Measurements from ENCODE around the gene MCM3. TPM values are rescaled to one million over a fixed set of nuclear protein-coding genes. Genes with fewer than 3 reads are reported as not detected.

Gene MCM3
- total RNA-seq (10 to 100 TPM; 48.6 to 54.2 TPM), polyA plus RNA-seq (10 to 100 TPM; 46.2 to 58.1 TPM)

GRCh38 chr6:52284460-52285176, at the start of gene MCM3:
TSS of gene MCM3 (minus strand) at chr6:52284742. CDS start at chr6:52284674, 68 bp downstream.
- intact Hi-C loops (cut with micrococcal nuclease), result loop anchor here (1.0 to 5.0 kb wide), 10 partner anchors 12 to 1367 kb away; partner anchors contain the start of genes EFHC1, FBXO9, GSTA4 and PAQR8
- POLR2A ChIA-PET (ENCODE audit: partially characterized antibody), result interaction anchor here (0.8 to 9.1 kb wide), 32 partner anchors 8 to 385 kb away, joined by 3 to 165 read pairs (median 4); partner anchors contain the start of genes EFHC1, PAQR8 and TRAM2

DNA sequence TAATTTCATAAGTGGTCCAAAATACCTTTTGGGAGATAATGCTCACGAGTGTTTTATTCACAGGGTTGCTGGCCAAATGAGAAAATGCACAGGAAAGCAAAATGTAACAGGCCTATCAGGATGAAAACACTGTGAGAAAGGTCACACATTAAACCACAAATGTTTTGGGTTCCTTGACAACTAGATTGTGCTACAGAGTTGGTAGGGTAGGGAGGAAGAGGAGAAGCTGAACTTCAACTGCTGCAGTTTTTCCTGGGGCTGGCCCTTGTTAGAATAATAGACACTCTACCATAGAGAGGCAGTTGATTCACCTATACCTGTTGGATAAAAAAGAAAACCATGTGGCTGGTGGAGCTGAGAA, 49.3 kb upstream of the MCM3 start:
- peak in 4 of 5 donors; percentile 48 to 69 (median 59) for DNase-seq
- no peaks in the 10 kb centered on the region for H3K27me3 ChIP-seq (ENCODE audit: insufficient read depth, low read length)
- H3K27me3 Mint-ChIP-seq, result no peaks in the 10 kb centered on the region
- no peaks in the 10 kb centered on the region for H3K36me3 Mint-ChIP-seq
- peak overlapping the region; percentile 46 to 85 (median 71) for H3K4me3 Mint-ChIP-seq
- POLR2A ChIA-PET (ENCODE audit: partially characterized antibody), result interaction anchor here (0.7 to 6.0 kb wide), 18 partner anchors 12 to 244 kb away, joined by 3 to 72 read pairs (median 4); partner anchors contain the start of genes EFHC1, MCM3 and PAQR8
- peaks cover 42 to 72% (median 56%) of the 10 kb centered on the region in 4 donors for H3K4me1 Mint-ChIP-seq
- no peak overlapping the region for H3K4me3 ChIP-seq (ENCODE audit: low read length in 2 of 2)
- intact Hi-C loops (cut with micrococcal nuclease), result loop anchor here (2.0 kb wide), 2 partner anchors 29 to 49 kb away; partner anchors contain the start of genes MCM3 and PAQR8
- CTCF ChIA-PET (ENCODE audit: partially characterized antibody), result interaction anchor here (0.8 to 5.7 kb wide), 14 partner anchors 18 to 67 kb away, joined by 3 to 36 read pairs (median 4); partner anchors contain the start of gene PAQR8
- H3K4me1 ChIP-seq (ENCODE audit: insufficient read depth, low read length), result peaks cover 65% of the 10 kb centered on the region
- H3K9me3 ChIP-seq (ENCODE audit: control insufficient read depth in 1 of 2, low read length in 2 of 2), result no peaks in the 10 kb centered on the region
- H3K27ac Mint-ChIP-seq, result peak overlapping the region; percentile 68 to 97 (median 94)
- peak overlapping the region; percentile 50 for H3K27ac ChIP-seq (ENCODE audit: low read depth, low read length)
- H3K9me3 Mint-ChIP-seq, result peaks cover 0 to 2% (median 0%) of the 10 kb centered on the region in 8 donors
- no peaks in the 10 kb centered on the region for H3K36me3 ChIP-seq (ENCODE audit: insufficient read depth, low read length)

More at GRCh38 chr6:52284460-52285176, at the start of gene MCM3:
- CTCF ChIA-PET (ENCODE audit: partially characterized antibody), result interaction anchor here (0.9 to 9.6 kb wide), 31 partner anchors 9 to 1005 kb away, joined by 3 to 287 read pairs (median 13); partner anchors contain the start of genes EFHC1, PAQR8 and TRAM2
- H3K27ac Mint-ChIP-seq, result peak within 1 kb of the TSS in 3 of 7 donors; percentile 18 to 89 (median 88)
- H3K4me3 Mint-ChIP-seq, result peak within 1 kb of the TSS in 5 of 8 donors; percentile 60 to 80 (median 68)
- H3K36me3 Mint-ChIP-seq, result peaks cover 29 to 32% of the 10 kb centered on the region in 2 donors
- peaks cover 47% of the 10 kb centered on the region for H3K4me1 ChIP-seq (ENCODE audit: insufficient read depth, low read length)
- peaks cover 29% of the 10 kb centered on the region for H3K36me3 ChIP-seq (ENCODE audit: insufficient read depth, low read length)
- H3K9me3 ChIP-seq (ENCODE audit: control insufficient read depth in 1 of 2, low read length in 2 of 2), result no peaks in the 10 kb centered on the region
- no peaks in the 10 kb centered on the region for H3K27me3 Mint-ChIP-seq
- H3K27ac ChIP-seq (ENCODE audit: low read depth, low read length), result peak within 1 kb of the TSS; percentile 73
- no peaks in the 10 kb centered on the region for H3K27me3 ChIP-seq (ENCODE audit: insufficient read depth, low read length)
- H3K9me3 Mint-ChIP-seq, result no peaks in the 10 kb centered on the region
- H3K4me3 ChIP-seq (ENCODE audit: low read length in 2 of 2), result peak within 1 kb of the TSS; percentile 74 to 77
- DNase-seq, result peak; percentile 96 to 99 (median 99)
- H3K4me1 Mint-ChIP-seq, result peaks cover 30 to 57% (median 36%) of the 10 kb centered on the region in 4 donors

DNA sequence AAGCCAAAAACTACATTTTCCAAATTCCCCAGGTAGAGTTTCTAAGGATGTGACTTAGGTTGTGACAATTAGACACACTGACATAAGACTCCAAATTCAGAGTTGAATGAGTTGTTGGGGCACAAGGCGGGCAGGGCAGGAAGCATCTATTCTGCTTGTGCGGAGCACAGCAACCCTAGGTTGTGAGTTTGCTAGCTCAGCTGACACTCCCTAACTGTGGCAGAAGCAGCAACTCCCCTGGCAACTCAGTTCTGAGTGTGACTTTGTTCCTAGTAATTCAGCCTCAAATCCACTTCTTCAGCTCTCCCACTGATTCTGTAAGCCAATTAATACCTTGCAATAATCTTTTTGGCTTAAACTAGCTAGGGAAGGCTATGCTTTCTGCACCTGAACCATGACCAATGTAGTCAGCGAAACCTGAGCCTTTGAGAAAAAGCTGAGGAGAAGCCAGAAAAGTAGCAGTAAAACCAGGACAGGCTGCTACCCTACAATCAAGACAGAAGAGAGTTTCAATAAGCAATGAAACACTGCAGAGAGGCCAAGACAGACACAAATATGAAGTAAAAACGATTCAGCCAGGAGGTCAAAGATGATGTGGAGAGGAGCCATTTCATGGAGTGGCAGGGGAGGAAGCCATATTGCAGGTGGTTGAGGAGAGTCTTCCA, 47.4 kb upstream of the MCM3 start:
- intact Hi-C loops (cut with micrococcal nuclease), result no loop called here
- Mint-ChIP-seq H3K27me3 (no peaks in the 10 kb centered on the region), H3K9me3 (peaks cover 0 to 2% (median 0%) of the 10 kb centered on the region in 8 donors), H3K36me3 (no peaks in the 10 kb centered on the region), H3K27ac (peak overlapping the region; percentile 12 to 90 (median 76)), H3K4me1 (peaks cover 36 to 55% (median 47%) of the 10 kb centered on the region in 4 donors), H3K4me3 (peak overlapping the region in 6 of 8 donors; percentile 12 to 68 (median 62))
- Histone ChIP-seq H3K27ac (ENCODE audit: low read depth, low read length) (no peak overlapping the region), H3K27me3 (ENCODE audit: insufficient read depth, low read length) (no peaks in the 10 kb centered on the region), H3K36me3 (ENCODE audit: insufficient read depth, low read length) (no peaks in the 10 kb centered on the region), H3K9me3 (ENCODE audit: control insufficient read depth in 1 of 2, low read length in 2 of 2) (no peaks in the 10 kb centered on the region), H3K4me3 (ENCODE audit: low read length in 2 of 2) (no peak overlapping the region), H3K4me1 (ENCODE audit: insufficient read depth, low read length) (peaks cover 56% of the 10 kb centered on the region)
- DNase-seq, result no peak
- POLR2A ChIA-PET (ENCODE audit: partially characterized antibody), result interaction anchor here (1.2 to 4.5 kb wide), 4 partner anchors 30 to 68 kb away, joined by 3 to 57 read pairs (median 6); partner anchors contain the start of genes MCM3 and PAQR8
- CTCF ChIA-PET (ENCODE audit: partially characterized antibody), result interaction anchor here (0.7 to 2.0 kb wide), 5 partner anchors 15 to 83 kb away, joined by 3 to 8 read pairs (median 4); partner anchors contain the start of gene PAQR8

DNA sequence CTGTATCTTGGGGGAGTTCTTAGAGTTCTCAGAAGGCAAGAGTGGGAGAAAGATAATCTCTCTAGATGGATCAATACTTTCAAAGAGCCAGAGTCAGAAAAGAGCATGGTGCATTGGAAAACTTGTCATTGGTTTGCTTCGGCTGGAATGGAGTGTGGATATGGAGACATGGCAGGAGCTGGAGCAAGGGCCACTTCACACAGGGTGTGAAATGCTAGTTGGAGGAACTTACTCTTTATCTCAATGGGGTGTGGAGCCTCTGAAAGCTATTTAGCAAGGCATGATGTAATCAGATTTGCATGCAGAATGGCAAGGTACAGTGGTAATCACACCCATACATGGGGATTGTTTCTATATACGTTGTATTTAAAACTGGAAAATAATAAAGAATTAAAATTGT, 45.9 kb upstream of the MCM3 start:
- H3K4me1 ChIP-seq (ENCODE audit: insufficient read depth, low read length), result peaks cover 41% of the 10 kb centered on the region
- no peaks in the 10 kb centered on the region for H3K36me3 ChIP-seq (ENCODE audit: insufficient read depth, low read length)
- DNase-seq, result no peak
- Mint-ChIP-seq H3K9me3 (peaks cover 0 to 2% (median 0%) of the 10 kb centered on the region in 8 donors), H3K4me3 (no peak overlapping the region), H3K27me3 (no peaks in the 10 kb centered on the region), H3K36me3 (no peaks in the 10 kb centered on the region), H3K27ac (peak overlapping the region in 2 of 7 donors; percentile 7 to 39), H3K4me1 (peaks cover 28 to 41% (median 37%) of the 10 kb centered on the region in 4 donors)
- H3K9me3 ChIP-seq (ENCODE audit: control insufficient read depth in 1 of 2, low read length in 2 of 2), result no peaks in the 10 kb centered on the region
- ChIA-PET CTCF (ENCODE audit: partially characterized antibody) (interaction anchor here (0.6 to 2.0 kb wide), 5 partner anchors 11 to 85 kb away, joined by 3 to 8 read pairs (median 3); no protein-coding TSS in a partner anchor), POLR2A (ENCODE audit: partially characterized antibody) (interaction anchor here (0.6 to 2.2 kb wide), 3 partner anchors 27 to 45 kb away, joined by 3 to 8 read pairs (median 6); partner anchors contain the start of gene PAQR8)
- no peak overlapping the region for H3K4me3 ChIP-seq (ENCODE audit: low read length in 2 of 2)
- intact Hi-C loops (cut with micrococcal nuclease), result no loop called here
- no peaks in the 10 kb centered on the region for H3K27me3 ChIP-seq (ENCODE audit: insufficient read depth, low read length)
- no peak overlapping the region for H3K27ac ChIP-seq (ENCODE audit: low read depth, low read length)

DNA sequence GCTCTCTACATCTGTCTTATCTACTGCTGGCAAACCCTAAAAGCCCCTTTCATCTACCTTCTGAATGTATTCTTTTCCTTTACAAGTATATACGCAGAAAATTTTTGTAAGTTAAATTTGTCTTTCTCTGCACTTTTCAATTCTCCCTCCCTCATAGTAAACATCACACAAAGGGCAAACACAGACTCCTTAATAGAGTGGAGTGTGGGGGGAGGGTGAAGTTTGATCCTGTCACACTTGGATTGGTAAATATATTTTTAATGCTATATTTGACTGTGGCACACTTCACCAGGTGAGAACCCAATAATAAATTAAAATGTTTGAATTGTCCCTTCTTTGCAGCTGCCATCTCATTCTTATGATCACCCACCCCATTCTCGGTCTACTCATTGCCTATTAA, 44.2 kb upstream of the MCM3 start:
- CTCF ChIA-PET (ENCODE audit: partially characterized antibody), result interaction anchor here (1.0 to 1.7 kb wide), 4 partner anchors 19 to 42 kb away, joined by 5 to 6 read pairs (median 6); partner anchors contain the start of gene PAQR8

GRCh38 chr6:52328303-52328662, 43.7 kb upstream of the MCM3 start:
- POLR2A ChIA-PET (ENCODE audit: partially characterized antibody), result interaction anchor here (0.9 to 1.5 kb wide), 3 partner anchors 23 to 63 kb away, joined by 3 to 5 read pairs (median 3); partner anchors contain the start of gene PAQR8
- intact Hi-C loops (cut with micrococcal nuclease), result no loop called here
- Histone ChIP-seq H3K4me1 (ENCODE audit: insufficient read depth, low read length) (peaks cover 19% of the 10 kb centered on the region), H3K27ac (ENCODE audit: low read depth, low read length) (no peak overlapping the region), H3K9me3 (ENCODE audit: control insufficient read depth in 1 of 2, low read length in 2 of 2) (no peaks in the 10 kb centered on the region), H3K4me3 (ENCODE audit: low read length in 2 of 2) (no peak overlapping the region), H3K36me3 (ENCODE audit: insufficient read depth, low read length) (no peaks in the 10 kb centered on the region), H3K27me3 (ENCODE audit: insufficient read depth, low read length) (no peaks in the 10 kb centered on the region)
- H3K4me1 Mint-ChIP-seq, result peaks cover 9 to 19% (median 18%) of the 10 kb centered on the region in 4 donors
- H3K4me3 Mint-ChIP-seq, result no peak overlapping the region
- peaks cover 0 to 2% (median 0%) of the 10 kb centered on the region in 8 donors for H3K9me3 Mint-ChIP-seq
- H3K27me3 Mint-ChIP-seq, result no peaks in the 10 kb centered on the region
- no peak for DNase-seq
- CTCF ChIA-PET (ENCODE audit: partially characterized antibody), result interaction anchor here (1.0 to 1.7 kb wide), 4 partner anchors 18 to 42 kb away, joined by 5 to 6 read pairs (median 6); partner anchors contain the start of gene PAQR8
- no peaks in the 10 kb centered on the region for H3K36me3 Mint-ChIP-seq
- peak overlapping the region in 1 of 7 donors; percentile 30 for H3K27ac Mint-ChIP-seq

More for the DNA sequence above, 44.2 kb upstream of the MCM3 start:
- H3K27me3 ChIP-seq (ENCODE audit: insufficient read depth, low read length), result no peaks in the 10 kb centered on the region
- no peaks in the 10 kb centered on the region for H3K36me3 ChIP-seq (ENCODE audit: insufficient read depth, low read length)
- no peak for DNase-seq
- intact Hi-C loops (cut with micrococcal nuclease), result no loop called here
- no peaks in the 10 kb centered on the region for H3K9me3 ChIP-seq (ENCODE audit: control insufficient read depth in 1 of 2, low read length in 2 of 2)
- Mint-ChIP-seq H3K36me3 (no peaks in the 10 kb centered on the region), H3K4me3 (no peak overlapping the region), H3K4me1 (peaks cover 13 to 23% (median 22%) of the 10 kb centered on the region in 4 donors), H3K27ac (no peak overlapping the region), H3K9me3 (peaks cover 0 to 2% (median 0%) of the 10 kb centered on the region in 8 donors), H3K27me3 (no peaks in the 10 kb centered on the region)
- peaks cover 24% of the 10 kb centered on the region for H3K4me1 ChIP-seq (ENCODE audit: insufficient read depth, low read length)
- H3K27ac ChIP-seq (ENCODE audit: low read depth, low read length), result no peak overlapping the region
- POLR2A ChIA-PET (ENCODE audit: partially characterized antibody), result interaction anchor here (1.5 kb wide), 1 partner anchor 62 kb away, joined by 3 read pairs; no protein-coding TSS in a partner anchor
- H3K4me3 ChIP-seq (ENCODE audit: low read length in 2 of 2), result no peak overlapping the region

Data from CD4-positive, alpha-beta memory T cell (primary cell).